Spleen (tissue), 7 donors: Measurements from ENCODE around the gene CD58.

Source experiments
- POLR2A ChIP-seq, 3 donors: fragments of 450-650 bp; IDR thresholded peaks; one replicate each; pipeline ENCODE4 v1.5.1; 2017; ENCODE audit warnings: antibody characterized with exemption in 3 of 3, mild to moderate bottlenecking in 1 of 3
- POLR2AphosphoS5 ChIP-seq, 3 donors: sonication (generic); formaldehyde crosslinking; IDR thresholded peaks; one replicate each; pipeline ENCODE4 v1.5.1; 2017; ENCODE audit warnings: antibody characterized with exemption in 3 of 3
- TF ChIP-seq, protein P1 (sequence below), 11 experiments: fragments of 200-600 bp in 7 of 11; fragments of 450-650 bp in 4 of 11; sonication (generic) in 4 of 11; IDR thresholded peaks in 8 of 11; conservative IDR thresholded peaks in 3 of 11; 1 replicate in 7 of 11; 2 replicates in 4 of 11; pipeline versions ENCODE4 v1.4.0 to v1.8.0; 2016 to 2021; ENCODE audit warnings: antibody characterized with exemption in 11 of 11, inconsistent platforms in 4 of 11, mild to moderate bottlenecking in 1 of 11
- donor health status: DM: no; HTN: no; CAD: no; lungs with moderate emphysema.
- donor health status: DM: no; HTN: no; CAD: no.
- donor health status: DM: no; HTN: no; CAD: no.

DNA sequence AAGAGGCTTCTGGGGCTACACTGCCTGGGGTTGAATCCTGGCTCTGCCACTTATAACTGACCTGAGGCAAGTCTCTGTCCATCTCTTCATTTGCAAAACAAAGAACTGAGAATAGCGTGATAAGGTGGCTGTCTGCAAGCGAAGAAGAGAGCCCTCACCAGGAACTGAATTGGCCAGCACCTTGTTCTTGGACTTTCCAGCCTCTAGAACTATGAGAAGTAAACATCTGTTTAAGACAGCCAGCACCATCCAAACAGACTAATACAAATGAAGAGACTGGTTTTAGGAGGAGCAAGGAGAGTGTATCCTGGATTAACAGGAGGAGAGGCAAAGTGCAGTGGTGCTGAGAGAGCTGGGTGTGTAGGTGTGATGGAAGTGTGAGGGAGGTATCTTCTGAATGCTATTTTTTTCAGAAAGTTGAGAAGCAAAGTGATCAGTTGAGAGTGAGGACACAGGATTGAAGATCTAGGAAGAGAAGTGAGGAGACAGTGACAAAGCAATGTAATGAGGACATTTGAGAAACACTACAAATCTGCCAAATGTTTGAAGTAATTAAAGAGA lies 59.3 kb downstream of the CD58 start:
- TF ChIP-seq POLR2AphosphoS5 (IDR thresholded peaks at IDR 0.05) (no peak), POLR2A (IDR thresholded peaks at IDR 0.05) (no peak)
- TF ChIP-seq, protein P1, sequence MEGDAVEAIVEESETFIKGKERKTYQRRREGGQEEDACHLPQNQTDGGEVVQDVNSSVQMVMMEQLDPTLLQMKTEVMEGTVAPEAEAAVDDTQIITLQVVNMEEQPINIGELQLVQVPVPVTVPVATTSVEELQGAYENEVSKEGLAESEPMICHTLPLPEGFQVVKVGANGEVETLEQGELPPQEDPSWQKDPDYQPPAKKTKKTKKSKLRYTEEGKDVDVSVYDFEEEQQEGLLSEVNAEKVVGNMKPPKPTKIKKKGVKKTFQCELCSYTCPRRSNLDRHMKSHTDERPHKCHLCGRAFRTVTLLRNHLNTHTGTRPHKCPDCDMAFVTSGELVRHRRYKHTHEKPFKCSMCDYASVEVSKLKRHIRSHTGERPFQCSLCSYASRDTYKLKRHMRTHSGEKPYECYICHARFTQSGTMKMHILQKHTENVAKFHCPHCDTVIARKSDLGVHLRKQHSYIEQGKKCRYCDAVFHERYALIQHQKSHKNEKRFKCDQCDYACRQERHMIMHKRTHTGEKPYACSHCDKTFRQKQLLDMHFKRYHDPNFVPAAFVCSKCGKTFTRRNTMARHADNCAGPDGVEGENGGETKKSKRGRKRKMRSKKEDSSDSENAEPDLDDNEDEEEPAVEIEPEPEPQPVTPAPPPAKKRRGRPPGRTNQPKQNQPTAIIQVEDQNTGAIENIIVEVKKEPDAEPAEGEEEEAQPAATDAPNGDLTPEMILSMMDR (IDR thresholded peaks at IDR 0.05 in 8 of 11, conservative IDR thresholded peaks at IDR 0.05 in 3 of 11): no peak
